Ishikawa (cell line): Measurements from ENCODE around the gene KIF26B.

Experiments used
- EP300 ChIP-seq: IDR thresholded peaks from 2 replicates; pipeline ENCODE4 v1.6.1; 2012; ENCODE audit warnings: borderline replicate concordance
- NFIC ChIP-seq: IDR thresholded peaks from 2 replicates; pipeline ENCODE4 v1.6.1; 2012
- YY1 ChIP-seq: IDR thresholded peaks from 2 replicates; pipeline ENCODE4 v1.6.1; 2012; ENCODE audit warnings: low read depth
- TF ChIP-seq, protein P1 (sequence below): IDR thresholded peaks from 2 replicates; pipeline ENCODE4 v1.6.1; 2012
- TF ChIP-seq, protein P2 (sequence below): IDR thresholded peaks from 2 replicates; pipeline ENCODE4 v1.6.1; 2012; ENCODE audit warnings: low read depth, mild to moderate bottlenecking

DNA sequence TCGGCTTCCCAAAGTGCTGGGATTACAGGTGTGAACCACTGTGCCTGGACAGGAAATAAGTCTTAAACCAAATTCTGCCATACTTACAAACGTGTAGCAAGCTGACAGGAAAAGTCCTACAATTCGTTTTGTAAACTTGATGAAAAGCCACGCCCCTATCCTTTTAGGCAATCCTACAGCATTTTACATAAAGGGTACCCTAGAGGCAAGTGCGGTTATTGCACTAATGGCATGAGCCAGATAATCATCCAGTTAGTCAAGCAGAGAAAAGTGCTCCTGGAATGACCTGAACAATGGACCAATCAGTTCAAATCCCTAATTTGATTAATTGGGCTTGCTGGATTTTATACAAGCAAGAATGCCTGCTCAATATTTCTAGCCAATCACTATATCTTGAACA is 338.2 kb downstream of the KIF26B start:
- TF ChIP-seq, protein P1, sequence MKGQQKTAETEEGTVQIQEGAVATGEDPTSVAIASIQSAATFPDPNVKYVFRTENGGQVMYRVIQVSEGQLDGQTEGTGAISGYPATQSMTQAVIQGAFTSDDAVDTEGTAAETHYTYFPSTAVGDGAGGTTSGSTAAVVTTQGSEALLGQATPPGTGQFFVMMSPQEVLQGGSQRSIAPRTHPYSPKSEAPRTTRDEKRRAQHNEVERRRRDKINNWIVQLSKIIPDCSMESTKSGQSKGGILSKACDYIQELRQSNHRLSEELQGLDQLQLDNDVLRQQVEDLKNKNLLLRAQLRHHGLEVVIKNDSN, result no peak
- TF ChIP-seq, protein P2, sequence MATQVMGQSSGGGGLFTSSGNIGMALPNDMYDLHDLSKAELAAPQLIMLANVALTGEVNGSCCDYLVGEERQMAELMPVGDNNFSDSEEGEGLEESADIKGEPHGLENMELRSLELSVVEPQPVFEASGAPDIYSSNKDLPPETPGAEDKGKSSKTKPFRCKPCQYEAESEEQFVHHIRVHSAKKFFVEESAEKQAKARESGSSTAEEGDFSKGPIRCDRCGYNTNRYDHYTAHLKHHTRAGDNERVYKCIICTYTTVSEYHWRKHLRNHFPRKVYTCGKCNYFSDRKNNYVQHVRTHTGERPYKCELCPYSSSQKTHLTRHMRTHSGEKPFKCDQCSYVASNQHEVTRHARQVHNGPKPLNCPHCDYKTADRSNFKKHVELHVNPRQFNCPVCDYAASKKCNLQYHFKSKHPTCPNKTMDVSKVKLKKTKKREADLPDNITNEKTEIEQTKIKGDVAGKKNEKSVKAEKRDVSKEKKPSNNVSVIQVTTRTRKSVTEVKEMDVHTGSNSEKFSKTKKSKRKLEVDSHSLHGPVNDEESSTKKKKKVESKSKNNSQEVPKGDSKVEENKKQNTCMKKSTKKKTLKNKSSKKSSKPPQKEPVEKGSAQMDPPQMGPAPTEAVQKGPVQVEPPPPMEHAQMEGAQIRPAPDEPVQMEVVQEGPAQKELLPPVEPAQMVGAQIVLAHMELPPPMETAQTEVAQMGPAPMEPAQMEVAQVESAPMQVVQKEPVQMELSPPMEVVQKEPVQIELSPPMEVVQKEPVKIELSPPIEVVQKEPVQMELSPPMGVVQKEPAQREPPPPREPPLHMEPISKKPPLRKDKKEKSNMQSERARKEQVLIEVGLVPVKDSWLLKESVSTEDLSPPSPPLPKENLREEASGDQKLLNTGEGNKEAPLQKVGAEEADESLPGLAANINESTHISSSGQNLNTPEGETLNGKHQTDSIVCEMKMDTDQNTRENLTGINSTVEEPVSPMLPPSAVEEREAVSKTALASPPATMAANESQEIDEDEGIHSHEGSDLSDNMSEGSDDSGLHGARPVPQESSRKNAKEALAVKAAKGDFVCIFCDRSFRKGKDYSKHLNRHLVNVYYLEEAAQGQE, result no peak
- TF ChIP-seq NFIC (no peak), EP300 (no peak), YY1 (no peak)
